SKM-1 (cell line): ENCODE measurements around the gene C5AR2.
A peak's percentile ranks its signal among the peaks of the same experiment; 100 is the strongest.
"Not testable (repeated sequence)": the region's sequence is repeated elsewhere in the genome, so short reads cannot be mapped to it uniquely, and the experiment has no call there.

ENCODE experiments used
- DNase-seq: peaks from one replicate; lab custom pipeline; 2025; ENCODE audit not compliant: unreplicated experiment; lab: John Stamatoyannopoulos, UW

C5AR2 gene

GRCh38 chr19:47384533-47384932 lies 52.6 kb downstream of the C5AR2 start:
- not testable (repeated sequence) for DNase-seq

DNA sequence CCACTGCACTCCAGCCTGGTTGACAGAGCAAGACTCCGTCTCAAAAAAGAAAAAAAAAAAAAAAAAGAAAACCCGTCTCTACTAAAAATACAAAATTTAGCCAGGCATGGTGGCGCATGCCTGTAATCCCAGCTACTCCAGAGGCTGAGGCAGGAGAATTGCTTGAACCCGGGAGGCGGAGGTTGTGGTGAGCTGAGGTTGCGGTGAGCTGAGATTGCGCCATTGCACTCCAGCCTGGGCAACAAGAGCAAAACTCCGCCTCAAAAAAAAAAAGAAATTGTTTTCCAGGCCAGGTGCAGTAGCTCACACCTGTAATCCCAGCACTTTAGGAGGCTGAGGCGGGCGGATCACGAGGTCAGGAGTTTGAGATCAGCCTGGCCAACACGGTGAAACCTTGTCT lies 54.6 kb downstream of the C5AR2 start:
- not testable (repeated sequence) for DNase-seq

GRCh38 chr19:47387623-47388022 lies 55.6 kb downstream of the C5AR2 start:
- not testable (repeated sequence) for DNase-seq

DNA sequence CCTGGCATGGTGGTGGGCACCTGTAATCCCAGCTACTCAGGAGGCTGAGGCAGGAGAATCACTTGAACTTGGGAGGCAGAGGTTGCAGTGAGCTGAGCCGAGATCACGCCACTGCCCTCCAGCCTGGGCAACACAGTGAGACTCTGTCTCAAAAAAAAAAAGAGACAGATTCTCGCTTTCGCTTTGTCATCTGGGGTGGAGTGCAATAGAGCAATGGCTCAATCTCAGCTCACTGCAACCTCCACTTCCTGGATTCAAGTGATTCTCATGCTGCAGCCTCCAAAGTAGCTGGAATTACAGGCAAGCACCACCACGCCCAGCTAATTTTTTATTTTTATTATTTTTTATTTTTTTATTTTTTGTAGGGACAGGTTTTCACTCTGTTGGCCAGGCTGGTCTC lies 56.7 kb downstream of the C5AR2 start:
- not testable (repeated sequence) for DNase-seq

GRCh38 chr19:47389150-47389556 lies 57.2 kb downstream of the C5AR2 start:
- DNase-seq, result peak; percentile 27

GRCh38 chr19:47390533-47391488 lies 58.8 kb downstream of the C5AR2 start:
- DNase-seq, result no peak

GRCh38 chr19:47391510-47392223 lies 59.7 kb downstream of the C5AR2 start:
- DNase-seq, result peak; percentile 17
